ENCODE measurements around the gene ZACN.

GRCh38 chr17:76081295-76082210 is 2.6 kb downstream of the ZACN start:
- TF ChIP-seq CTCF (conservative IDR thresholded peaks at IDR 0.05; ENCODE audit: low read length) (no peak), EZH2phosphoT487 (IDR thresholded peaks at IDR 0.05; ENCODE audit: borderline replicate concordance, low read depth, low read length) (no peak)

Data from OCI-LY7 (cell line).